GM19452 (cell line): ENCODE measurements around the gene AKAIN1.
A peak's percentile ranks its signal among the peaks of the same experiment; 100 is the strongest.

Source experiments
- ATAC-seq: cut with Tn5 transposase; IDR thresholded peaks from one replicate; pipeline ENCODE4 v1.9.1; 2021; ENCODE audit not compliant: unreplicated experiment

The AKAIN1 gene, protein sequence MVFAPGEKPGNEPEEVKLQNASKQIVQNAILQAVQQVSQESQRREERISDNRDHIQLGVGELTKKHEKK

DNA sequence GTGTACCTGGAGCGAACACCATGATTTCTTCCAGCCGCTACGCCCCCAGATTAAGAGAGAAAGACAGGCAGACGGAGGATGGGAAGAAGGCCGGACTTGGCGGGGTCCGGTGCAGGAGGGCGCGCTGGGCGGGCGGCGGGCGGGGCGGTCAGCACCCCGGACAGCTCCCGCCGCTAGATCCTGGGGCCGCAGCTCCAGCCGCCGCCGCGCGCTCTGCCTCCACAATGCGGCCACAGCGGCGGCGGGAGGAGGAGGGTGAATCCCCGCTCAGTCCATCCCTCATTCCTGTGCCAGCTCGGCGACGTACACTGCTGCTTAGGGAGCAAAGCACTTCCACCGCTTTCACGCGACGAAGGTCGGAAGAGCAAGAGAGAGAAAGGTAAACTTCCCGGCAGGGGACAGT, at the start of gene AKAIN1:
Gene AKAIN1 (minus strand): TSS at position 226 of the 403 bp plus-strand sequence. CDS start 204 bp downstream, at position 22.
- no peak for ATAC-seq

DNA sequence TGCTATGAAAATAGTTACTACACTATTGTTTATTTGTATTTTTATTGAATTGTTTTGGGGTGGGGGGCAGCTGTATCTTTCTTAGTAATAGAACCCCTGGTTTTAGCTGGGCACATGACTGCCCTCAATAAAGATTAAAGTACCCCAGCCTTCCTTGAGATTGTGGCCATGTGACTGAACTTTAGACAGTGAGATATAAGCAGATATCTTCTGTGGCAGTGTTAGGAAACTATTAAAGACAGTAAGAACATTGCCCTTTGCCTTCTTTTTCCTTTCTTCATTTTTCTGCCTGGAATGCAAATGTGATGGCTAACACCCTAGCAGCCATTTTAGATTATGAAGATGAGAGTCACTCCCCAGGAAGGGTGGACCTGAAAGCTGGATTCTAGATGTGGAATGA, 47.9 kb upstream of the AKAIN1 start:
- no peak for ATAC-seq

DNA sequence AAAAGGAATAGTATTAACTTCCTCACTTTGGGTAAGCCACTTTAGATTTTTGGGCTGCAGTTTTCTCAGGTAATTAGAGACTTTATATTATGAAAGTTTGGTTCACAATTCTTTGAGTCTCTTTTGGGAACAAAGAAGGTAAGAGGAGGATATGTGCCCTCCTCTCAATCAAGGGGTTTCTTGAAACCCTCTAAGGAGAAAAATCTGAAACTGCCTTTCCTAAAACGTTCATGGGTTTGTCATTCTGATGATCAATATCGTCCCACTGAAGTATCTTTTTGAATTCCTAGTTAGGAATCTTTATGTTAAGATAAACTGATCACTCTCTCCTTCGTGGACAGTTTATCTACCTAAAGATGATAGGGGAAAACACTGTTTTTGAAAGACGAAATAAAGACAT, 42.4 kb upstream of the AKAIN1 start:
- ATAC-seq, result no peak

DNA sequence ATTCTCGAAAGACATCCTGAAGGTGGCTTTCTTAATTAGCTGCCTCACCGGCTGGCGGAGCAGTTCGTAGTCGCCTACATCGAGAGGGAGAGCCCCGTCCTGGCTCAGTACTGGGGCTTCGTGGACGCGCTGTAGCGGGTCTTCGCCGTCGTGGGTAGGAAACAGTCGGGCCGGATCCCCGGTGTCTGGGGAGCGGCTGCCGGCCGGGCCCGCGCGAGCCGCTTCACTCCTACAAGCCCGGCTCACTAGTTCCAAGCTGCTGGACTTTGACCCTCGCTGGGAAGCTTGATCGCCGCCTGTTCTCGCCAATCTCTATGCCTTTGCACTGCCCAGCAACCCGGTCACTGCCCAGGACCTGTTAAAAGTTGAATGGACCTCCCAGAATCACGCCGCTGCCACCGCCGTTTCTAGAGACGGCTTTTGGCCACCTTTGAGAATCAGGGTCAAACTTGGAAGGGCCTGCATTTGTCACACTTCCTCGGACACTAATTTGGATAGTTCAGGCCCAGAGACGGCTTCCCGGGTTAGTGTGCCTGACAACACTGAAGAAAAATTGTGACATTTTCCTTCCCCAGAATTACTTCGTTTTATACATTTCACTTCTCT, 41.4 kb upstream of the AKAIN1 start:
- ATAC-seq, result peak; percentile 31

DNA sequence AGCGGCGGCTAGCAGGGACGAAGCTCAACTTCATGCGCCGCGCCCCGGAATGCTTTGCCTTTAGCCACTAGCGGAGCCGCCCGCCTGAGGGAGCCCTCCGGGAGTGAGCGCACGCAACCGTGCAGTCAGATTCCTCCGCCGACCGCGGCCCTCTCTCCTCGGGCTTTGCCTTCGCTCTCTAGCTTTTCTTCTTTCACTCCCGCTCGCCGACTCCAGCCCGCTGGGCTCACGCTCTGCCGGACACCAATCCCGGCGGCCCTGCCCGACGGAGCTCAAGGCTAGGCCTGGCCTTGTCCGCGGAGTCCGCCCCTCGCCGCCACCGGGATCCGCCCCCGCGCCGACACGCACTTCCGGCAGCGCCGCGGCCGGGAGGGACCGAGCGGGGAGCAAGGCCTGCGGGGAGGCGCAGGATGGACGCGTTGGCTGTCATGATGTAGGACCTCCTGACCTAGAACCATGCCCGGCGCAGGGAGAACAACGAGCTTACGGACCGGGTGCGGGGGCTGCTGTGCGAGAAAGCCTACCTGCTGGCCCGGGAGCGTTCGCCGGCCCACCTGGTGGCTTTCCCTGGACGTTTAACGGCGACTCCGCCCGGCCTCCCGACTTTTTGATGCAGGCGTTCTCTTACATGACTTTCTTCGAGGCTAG, 40.8 kb upstream of the AKAIN1 start:
- peak; percentile 93 for ATAC-seq

DNA sequence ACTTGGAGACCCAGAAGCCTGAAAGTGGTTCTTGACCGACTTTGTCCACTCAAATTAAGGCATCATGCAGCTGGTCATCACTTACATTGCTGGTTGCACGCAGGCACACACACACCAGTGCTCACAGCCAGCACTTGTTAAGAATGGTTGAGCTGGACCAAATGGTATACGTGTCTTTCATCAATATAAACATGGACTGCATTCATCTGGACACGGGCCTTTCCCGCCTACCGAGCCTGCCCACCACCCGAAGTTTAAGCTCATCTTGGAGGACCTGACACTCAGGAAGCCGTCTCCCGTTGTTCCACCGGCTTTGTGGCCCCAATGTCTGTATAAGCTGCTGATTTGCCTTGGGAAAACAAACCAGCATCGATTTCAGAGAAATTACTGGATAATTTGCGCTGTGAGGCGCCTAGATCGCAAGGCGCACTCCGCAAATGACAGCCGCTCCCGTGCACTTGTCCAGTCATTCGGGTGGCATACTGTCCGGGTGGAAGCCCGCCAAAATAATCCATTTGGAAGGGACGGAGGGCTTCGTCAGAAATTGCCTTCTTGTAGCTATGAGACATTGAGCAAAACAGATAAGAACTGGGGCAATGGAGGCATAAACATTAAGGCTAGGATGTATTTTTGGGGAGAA, 40.1 kb upstream of the AKAIN1 start:
- peak; percentile 45 for ATAC-seq

DNA sequence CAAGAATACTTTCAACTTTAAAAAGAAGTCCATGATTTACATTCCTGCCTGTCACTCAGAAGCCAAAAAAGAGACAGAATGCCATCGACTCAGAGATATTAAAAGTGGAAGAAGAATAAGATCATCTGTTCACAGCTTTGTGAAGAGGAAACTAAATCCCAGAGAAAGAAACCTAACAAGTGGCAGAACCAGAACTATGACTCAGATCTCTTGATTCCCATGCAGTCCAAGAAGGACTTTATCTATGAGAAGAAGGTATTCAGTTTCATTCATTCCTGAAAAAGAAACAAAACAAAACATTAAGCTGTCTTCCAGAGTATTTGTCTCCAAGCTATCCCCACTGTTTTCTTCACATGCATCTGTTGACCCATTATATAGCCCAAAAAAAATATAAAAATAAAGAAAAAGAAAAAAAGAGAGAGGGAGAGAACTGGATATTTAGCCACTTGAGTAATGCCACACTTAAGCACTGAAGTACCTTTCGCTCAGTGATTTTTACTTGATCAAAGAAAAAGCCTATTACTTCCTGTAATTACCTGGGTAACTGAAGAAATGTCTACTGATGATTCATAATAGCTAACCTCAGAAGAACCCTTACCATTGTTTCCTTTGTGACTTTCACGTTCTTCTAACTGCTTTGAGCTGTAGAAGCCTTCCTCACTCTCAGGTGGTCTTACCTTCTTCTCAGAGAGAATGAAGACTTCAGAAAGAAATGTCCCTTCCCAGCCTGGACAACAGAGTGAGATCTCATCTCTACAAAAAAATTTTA, 17.7 kb upstream of the AKAIN1 start:
- no peak for ATAC-seq

DNA sequence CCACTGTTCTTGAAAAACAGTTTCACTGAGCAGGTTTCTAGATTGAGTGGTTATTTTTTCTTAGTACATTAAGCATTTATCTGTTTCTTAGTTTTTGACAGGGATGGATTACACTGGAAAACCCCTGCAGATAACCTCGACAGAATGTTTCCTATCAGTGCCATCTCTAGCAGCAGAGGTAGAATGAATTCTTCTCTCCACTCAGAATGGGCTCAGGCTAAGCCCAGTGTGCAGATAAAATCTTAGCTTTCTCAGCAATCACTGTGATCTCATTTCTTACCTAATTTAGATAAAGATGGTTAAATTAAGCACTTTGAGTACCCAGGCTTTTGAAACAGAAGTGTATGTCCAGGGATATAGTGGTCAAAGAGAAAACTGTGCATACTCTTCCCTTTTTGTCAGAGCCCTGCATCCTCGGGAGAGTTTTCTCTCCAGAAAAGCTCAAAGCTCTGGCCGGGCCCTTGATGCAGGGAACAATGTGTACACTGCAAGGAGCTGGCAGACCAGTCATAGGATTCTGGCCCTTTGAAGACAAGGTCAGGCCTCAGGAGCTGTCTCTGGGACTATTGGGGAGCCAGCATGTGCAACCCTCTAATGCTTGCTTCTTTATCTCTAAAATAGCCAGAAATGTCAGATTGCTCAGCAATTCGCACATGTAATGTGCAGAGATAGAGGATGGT, 10.6 kb upstream of the AKAIN1 start:
- ATAC-seq, result no peak

DNA sequence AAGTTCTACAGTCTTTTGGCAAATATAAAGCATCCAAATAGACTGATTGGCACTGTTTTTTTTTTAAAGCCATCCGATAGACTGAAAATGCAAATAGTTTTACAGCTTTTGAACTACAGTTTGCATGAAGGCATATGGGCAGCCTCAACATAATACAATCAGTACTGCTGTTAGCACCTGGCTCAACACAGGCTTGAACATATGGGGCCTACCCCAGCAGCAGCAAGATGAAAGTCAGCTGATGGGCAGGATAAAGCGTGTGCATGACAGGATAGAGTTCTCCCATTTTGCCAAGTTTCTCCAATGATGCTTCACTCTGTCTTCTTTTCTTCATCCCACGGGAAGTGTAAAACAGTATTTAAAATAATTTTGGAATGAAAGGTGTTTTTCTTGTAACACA, 1.3 kb upstream of the AKAIN1 start:
- no peak for ATAC-seq

DNA sequence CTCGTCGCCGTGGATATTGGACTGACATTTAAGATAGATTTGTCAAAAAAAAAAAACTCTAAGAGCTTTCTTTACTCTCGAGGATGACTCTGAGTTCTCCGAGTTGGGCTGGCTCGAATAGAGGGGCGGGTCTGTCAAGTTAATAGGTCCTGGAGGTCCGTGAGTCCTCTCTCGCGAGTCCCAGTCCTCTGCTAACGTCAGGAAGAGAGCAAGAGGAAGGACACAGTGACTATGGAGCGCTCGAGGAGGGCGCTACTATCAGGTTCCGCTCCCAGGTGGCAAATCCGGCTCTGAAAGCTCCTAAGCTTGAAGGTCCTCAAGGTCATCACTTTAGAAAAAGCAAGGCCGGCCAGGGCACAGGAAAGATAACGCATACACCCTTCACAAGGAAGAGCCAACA, 404 bp upstream of the AKAIN1 start:
- ATAC-seq, result no peak

DNA sequence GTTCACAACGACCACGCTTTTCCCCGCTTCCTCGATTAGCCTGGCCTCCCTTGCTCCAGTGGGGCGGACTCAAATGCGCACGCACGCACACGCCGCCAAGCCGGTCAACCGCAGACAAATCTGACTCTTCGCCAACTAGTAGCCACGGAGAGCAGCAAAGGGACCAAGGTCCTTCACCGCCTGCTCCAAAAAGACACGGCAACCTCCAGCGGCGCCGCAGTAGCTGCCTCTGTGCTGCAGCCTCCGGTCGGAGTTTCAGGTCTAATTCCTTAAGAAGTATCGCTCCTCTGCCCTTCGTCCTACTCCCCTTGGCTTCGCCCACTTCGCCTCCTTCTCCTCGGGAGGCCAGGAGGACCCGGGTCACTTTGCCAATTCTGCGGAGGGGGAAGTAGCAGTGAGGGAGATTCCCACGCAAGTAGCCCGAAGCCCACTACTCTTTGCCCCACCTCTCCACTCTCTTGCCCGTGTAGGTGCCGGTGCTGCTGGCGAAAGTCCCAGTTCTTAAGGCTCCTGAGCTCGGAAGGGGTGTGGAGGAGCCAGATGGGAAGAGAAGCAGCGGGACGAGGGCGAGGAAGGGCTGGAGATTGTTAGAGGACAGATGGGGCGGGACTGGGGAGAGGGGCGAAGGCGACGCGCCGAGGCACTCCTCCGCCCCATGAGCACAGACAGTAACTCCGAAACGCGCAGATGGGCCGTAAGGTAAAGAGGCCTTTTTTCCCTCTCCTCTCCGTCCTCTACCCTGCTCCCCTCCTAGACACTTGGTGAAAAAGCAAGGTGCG, 615 bp downstream of the AKAIN1 start:
- no peak for ATAC-seq

DNA sequence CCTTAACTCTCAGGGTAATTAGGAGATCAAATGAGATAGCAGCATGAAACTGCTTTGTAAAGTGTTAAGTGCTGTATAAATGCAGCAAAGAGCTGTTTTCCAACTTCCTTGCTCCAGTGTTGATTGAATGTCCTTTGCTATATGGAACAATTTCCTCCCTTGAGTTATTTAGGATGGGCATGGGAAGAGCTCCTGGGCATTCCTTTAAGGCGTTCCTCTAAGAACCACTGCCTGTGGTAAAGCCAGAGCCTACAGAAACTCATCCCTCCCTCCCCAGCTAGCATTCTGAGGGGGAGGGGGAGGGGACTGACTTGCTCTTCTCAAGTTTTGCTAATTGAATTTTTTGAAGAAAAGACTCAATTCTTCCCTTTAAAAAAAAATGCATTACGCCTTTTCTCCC, 1.4 kb downstream of the AKAIN1 start:
- ATAC-seq, result no peak

DNA sequence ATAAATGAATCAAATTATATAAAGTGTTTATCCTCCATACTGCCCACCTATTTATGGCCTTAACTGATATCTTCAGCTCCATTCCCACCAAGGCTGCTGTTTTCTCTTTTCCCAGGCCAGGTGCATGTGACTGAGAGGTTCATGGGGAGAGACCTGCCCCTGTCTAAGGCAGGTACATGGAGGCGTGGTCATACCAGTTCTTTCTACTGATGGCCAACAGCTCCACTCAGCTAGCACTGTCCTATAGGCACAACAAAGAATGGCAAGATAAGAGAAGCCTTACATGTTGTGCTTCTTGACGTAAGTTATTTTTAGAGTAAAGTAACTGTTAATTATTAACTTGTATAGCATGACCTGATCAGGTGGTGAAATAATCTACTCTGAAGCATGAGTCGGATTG, 16.8 kb downstream of the AKAIN1 start:
- no peak for ATAC-seq

DNA sequence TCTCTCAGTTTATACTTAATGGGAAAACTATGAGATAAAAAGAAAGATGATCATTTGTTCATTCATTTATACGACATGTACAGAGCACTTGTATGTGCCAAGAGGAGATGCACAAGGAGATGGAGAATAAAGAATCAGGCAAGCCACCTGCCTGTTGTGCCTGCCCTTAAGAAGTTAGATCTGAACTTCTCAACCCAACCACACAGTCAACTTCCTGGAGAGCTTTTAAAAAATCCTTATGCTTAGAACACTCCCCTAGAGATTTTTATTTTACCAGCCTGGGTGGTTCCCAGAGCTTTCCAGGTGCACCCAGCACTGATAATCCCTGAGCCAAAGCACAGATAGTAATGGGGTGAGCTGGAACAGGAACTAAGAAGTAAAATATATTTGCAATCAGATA, 18.5 kb downstream of the AKAIN1 start:
- ATAC-seq, result no peak

DNA sequence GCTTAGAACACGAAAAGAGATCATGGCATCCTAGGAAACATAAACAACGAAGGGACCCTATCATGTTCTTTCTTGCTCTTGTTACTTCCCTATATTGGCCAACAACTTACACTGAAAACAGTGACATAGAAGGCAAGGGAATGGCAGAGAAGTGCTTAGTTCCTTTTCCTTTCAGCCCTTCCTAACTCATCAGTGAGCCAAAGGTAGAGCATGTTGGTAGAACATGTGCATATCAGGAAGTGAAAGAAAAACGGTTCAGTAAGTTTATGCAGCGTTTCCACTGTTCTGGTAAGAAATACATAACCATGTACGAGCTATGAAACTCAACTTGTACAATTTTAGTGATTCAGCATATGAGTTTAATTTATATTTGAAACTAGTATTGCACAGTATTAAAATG, 21.7 kb downstream of the AKAIN1 start:
- ATAC-seq, result peak; percentile 79

DNA sequence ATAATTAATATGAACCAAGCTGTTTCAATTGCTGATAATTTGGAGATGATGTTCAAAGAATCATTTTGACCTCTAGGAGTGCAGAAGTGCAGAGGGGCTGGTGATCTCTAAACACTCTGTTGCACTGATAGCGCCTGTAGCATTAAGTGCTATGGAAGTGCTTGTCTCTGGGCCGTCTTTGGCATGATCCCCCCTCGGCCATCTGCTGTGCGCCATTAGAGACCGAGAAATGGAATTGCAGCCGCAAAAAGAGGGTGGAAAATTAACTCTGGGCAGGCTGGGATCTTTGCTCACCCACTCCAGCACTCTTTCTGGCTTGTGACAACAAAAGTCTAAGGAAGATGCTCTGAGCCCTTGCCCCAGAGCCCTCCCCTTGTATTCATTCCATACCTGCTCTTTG, 23.4 kb downstream of the AKAIN1 start:
- no peak for ATAC-seq

DNA sequence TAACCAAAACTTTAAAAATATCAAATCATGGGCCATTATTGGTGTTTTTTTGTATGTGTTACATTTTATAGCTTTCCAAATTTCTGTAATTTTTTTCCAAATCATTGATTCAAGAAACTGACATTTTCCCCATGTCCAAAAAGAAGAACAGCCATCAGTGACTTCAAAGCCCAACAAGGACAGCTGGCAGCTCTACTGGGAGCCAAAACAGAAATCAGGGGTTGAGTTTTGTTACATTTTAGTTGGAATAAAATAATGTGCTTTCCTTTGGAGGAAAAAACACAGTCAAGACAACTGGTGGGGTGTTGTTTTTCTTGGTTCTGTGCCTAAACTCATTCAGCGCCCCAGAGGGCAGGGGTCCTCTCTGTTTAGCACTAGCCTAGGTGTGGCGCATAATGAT, 23.8 kb downstream of the AKAIN1 start:
- ATAC-seq, result no peak

DNA sequence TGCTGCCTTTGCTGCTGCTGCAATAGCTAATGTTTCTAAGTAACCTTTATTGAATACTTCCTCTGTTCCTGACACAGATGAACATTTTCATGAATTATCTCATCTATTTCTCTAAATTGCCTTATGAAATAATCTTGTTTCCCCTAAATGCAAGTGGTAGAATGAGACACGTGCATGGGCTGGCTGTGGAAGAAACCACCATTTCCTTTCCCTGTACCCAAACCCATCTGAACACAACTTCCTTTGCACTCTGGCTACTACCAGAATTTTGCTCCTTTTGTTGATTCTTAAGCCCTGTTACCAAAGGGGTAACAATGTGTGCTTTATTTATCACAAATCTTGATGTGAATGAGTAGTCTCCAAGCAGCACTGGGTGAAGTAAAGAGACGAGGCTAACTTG, 29.2 kb downstream of the AKAIN1 start:
- no peak for ATAC-seq

DNA sequence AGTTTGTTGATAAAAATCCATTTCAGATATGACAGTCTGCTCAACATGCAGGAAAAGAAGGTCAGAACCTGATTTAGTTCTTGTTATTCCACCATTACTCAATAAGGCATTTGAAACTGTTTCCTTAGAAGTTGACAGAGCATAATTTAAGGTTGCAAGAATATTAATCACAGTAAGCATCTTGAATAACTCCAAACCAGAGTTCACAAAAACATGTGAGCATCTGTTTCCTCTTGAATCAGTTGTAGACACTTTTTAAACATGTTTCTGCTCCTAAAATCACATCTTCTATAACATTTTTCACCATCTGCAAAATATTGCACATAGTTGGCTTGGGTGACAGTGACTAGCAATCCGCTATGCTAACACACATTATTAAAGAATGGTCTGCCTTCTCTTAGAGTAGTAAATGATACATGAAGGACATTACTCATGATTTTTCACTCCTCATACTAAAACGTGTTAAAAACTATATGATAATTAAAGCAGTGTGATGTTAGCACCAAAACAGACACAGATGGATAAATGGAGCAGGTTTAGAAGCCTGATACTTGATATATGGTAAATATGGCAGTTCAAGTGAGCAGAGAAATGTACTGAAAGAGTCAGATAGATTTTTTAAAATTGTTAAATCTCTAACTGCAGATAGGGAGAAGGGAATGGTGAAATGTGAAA, 30.3 kb downstream of the AKAIN1 start:
- ATAC-seq, result no peak

DNA sequence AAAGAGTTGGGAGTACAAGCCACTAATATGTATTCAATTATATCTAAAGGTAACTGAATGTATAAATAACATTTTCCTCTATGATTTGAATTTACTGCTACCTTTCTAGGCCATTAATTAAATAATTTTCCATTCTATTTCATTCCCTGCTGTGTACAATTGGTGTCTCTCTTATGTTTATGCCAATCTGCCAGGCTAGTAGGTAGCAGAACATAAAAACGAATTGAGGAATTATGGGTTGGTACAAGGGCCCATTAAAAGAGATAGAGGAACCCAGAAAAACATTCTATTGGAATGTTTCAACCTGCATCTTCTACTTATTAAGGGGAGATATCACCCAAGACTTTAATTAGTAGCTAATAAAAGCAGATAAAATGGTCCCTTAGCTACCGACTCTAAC, 32.2 kb downstream of the AKAIN1 start:
- no peak for ATAC-seq
